MCF 10A (cell line): ENCODE data around the gene FAM240B. TPM values are rescaled to one million over a fixed set of nuclear protein-coding genes. Genes with fewer than 3 reads are reported as not detected.

Experiments used
- BruUV-seq: library from RNA; stranded (reverse); fragments of 400-500 nt; replicated peaks from 2 replicates; lab custom pipeline; 2021; lab: Mats Ljungman, UMichigan
- CTCF ChIA-PET: fragments of 300-600 bp; sonication (Branson Sonifier 250); formaldehyde crosslinking; extraction: SDS; loops from one replicate; lab custom pipeline; 2021; ENCODE audit warnings: antibody characterized with exemption, inconsistent platforms; lab: Yijun Ruan, JAX
- POLR2A ChIA-PET: fragments of 300-600, 350-650 bp; sonication (Branson Sonifier 250); formaldehyde crosslinking; extraction: SDS; loops from one replicate; lab custom pipeline; 2020; ENCODE audit warnings: antibody characterized with exemption, inconsistent platforms; lab: Yijun Ruan, JAX
- DNase-seq: peaks from one replicate; pipeline ENCODE4 v3.0.0-alpha.2; 2018; ENCODE audit not compliant: unreplicated experiment
- H3K27ac Mint-ChIP-seq: one replicate; pipeline ENCODE4 v1.8.0; 2022; ENCODE audit warnings: mild to moderate bottlenecking, low read depth, mixed read lengths; ENCODE audit not compliant: unreplicated experiment
- H3K27me3 Mint-ChIP-seq: one replicate; pipeline ENCODE4 v1.8.0; 2022; ENCODE audit warnings: mixed read lengths; ENCODE audit not compliant: insufficient read depth, unreplicated experiment
- H3K36me3 Mint-ChIP-seq: one replicate; pipeline ENCODE4 v1.8.0; 2022; ENCODE audit warnings: mild to moderate bottlenecking, moderate library complexity, mixed read lengths; ENCODE audit not compliant: insufficient read depth, unreplicated experiment
- H3K4me1 Mint-ChIP-seq: one replicate; pipeline ENCODE4 v1.8.0; 2022; ENCODE audit warnings: mixed read lengths; ENCODE audit not compliant: insufficient read depth, unreplicated experiment
- H3K4me3 Mint-ChIP-seq: one replicate; pipeline ENCODE4 v1.8.0; 2022; ENCODE audit warnings: mild to moderate bottlenecking, moderate library complexity, mixed read lengths; ENCODE audit not compliant: unreplicated experiment
- H3K9me3 Mint-ChIP-seq: one replicate; pipeline ENCODE4 v1.8.0; 2022; ENCODE audit warnings: mixed read lengths; ENCODE audit not compliant: unreplicated experiment
- intact Hi-C: fragments of 100-400 bp; cut with micrococcal nuclease; formaldehyde crosslinking; loops from 2 replicates; pipeline ENCODE4 v1.14.1; 2022
- total RNA-seq: library from RNA; stranded (reverse); gene quantifications from 2 replicates; pipeline ENCODE4 v1.2.3, GENCODE V29; 2022
- TF ChIP-seq, protein P1 (sequence below): fragments of 200-600 bp; IDR thresholded peaks from one replicate; pipeline ENCODE4 v1.8.0; 2022; ENCODE audit warnings: antibody characterized with exemption, mild to moderate bottlenecking; ENCODE audit not compliant: unreplicated experiment

Gene FAM240B
- total RNA-seq, 1 experiment from 2014 or later: not detected

DNA sequence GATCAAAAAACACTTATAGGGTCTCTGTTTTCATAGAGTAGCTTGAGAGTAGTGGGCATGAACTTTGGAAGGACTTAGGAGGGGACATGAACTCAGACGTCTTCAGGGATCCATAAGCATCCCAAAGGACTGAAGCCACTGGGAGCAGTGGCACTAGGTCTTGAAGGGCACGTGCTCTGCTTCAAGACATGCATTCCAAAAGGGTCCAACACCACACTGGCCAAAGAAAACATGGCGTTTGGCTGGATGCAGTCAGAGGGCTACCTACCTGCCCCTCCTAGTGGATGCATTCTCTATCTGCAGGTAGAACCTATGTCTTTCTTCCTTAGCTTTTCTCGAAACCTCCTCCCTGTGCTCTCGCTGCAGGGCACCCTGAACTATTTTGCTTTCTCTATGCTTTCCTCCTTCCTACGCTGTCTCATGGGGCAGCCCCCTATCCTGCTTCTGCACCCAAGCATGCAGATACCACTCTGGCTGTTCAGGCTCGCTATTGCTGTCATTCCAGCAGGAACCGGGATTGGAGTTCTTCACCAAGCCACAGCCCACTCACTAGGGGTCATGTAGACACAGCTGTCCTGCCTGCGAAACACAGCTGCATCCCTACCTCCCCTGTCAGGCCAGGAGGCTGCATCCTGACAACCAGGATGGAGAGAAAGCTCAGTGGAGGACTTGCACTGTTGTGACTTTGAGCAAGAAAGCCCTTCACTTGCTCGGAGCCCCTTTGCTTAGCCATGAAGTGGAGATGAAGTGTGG is 11.9 kb downstream of the FAM240B start:
- H3K36me3 Mint-ChIP-seq: no peaks in the 10 kb centered on the region
- no peak overlapping the region for H3K27ac Mint-ChIP-seq
- no peaks in the 10 kb centered on the region for H3K9me3 Mint-ChIP-seq
- BruUV-seq: no TSS peak
- TF ChIP-seq, protein P1, sequence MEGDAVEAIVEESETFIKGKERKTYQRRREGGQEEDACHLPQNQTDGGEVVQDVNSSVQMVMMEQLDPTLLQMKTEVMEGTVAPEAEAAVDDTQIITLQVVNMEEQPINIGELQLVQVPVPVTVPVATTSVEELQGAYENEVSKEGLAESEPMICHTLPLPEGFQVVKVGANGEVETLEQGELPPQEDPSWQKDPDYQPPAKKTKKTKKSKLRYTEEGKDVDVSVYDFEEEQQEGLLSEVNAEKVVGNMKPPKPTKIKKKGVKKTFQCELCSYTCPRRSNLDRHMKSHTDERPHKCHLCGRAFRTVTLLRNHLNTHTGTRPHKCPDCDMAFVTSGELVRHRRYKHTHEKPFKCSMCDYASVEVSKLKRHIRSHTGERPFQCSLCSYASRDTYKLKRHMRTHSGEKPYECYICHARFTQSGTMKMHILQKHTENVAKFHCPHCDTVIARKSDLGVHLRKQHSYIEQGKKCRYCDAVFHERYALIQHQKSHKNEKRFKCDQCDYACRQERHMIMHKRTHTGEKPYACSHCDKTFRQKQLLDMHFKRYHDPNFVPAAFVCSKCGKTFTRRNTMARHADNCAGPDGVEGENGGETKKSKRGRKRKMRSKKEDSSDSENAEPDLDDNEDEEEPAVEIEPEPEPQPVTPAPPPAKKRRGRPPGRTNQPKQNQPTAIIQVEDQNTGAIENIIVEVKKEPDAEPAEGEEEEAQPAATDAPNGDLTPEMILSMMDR: no peak
- ChIA-PET POLR2A (no interaction called here), CTCF (interaction anchor here (0.6 to 1.5 kb wide), 5 partner anchors 8 to 85 kb away, joined by 3 to 5 read pairs (median 3); no protein-coding TSS in a partner anchor)
- DNase-seq: peak; percentile 36
- intact Hi-C loops: no loop called here
- peaks cover 10% of the 10 kb centered on the region for H3K27me3 Mint-ChIP-seq
- no peaks in the 10 kb centered on the region for H3K4me1 Mint-ChIP-seq
- no peak overlapping the region for H3K4me3 Mint-ChIP-seq

DNA sequence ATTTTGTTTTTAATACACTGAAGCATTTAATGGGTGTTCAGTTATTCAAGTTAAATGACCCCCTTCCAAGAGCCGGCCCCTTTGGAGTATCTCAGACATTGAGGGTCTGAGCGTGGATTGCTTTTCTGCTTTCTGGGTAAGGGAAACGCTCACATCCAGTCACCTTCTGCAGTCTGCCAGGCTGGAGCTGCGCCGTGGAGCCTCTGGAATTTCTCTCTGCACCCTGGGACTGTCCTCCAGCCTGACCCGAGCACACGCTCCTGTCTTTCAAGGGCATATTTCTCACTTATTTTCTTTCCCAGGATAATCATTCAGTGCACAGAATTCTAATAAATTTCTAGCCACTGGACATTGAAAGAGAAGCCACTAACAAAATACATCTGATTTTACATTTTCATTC is 13.4 kb downstream of the FAM240B start:
- peaks cover 10% of the 10 kb centered on the region for H3K27me3 Mint-ChIP-seq
- no peak for DNase-seq
- ChIA-PET CTCF (interaction anchor here (0.6 to 1.3 kb wide), 3 partner anchors 65 to 796 kb away, joined by 3 to 5 read pairs (median 4); no protein-coding TSS in a partner anchor), POLR2A (no interaction called here)
- H3K4me3 Mint-ChIP-seq: no peak overlapping the region
- no peaks in the 10 kb centered on the region for H3K9me3 Mint-ChIP-seq
- no TSS peak for BruUV-seq
- H3K4me1 Mint-ChIP-seq: no peaks in the 10 kb centered on the region
- no peak overlapping the region for H3K27ac Mint-ChIP-seq
- intact Hi-C loops: no loop called here
- TF ChIP-seq, protein P1: no peak
- H3K36me3 Mint-ChIP-seq: no peaks in the 10 kb centered on the region

DNA sequence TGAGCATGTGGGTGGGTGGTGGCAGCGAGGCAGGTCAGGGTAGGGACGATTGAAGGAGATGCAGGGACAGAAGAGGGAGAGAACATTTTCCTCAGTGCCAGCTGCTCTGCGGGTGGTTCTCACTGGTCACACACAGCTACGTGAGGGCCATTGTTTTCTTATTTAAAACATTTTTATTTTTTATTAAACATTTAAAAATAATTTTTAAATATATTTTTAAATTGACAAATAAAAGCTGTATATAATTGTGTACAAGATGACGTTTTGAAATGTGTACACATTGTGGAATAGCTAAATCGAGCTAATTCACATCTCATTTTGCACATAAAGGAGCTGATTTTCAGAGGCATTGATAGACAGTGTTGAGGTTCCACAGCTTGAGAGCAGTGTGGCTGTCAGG is 14.0 kb downstream of the FAM240B start:
- Mint-ChIP-seq H3K27ac (no peak overlapping the region), H3K36me3 (no peaks in the 10 kb centered on the region), H3K4me3 (no peak overlapping the region), H3K4me1 (peaks cover 3% of the 10 kb centered on the region), H3K27me3 (peaks cover 10% of the 10 kb centered on the region), H3K9me3 (no peaks in the 10 kb centered on the region)
- BruUV-seq: no TSS peak
- TF ChIP-seq, protein P1: no peak
- DNase-seq: no peak
- ChIA-PET CTCF (interaction anchor here (0.6 to 1.9 kb wide), 4 partner anchors 64 to 796 kb away, joined by 3 to 5 read pairs (median 4); no protein-coding TSS in a partner anchor), POLR2A (no interaction called here)
- intact Hi-C loops: no loop called here

DNA sequence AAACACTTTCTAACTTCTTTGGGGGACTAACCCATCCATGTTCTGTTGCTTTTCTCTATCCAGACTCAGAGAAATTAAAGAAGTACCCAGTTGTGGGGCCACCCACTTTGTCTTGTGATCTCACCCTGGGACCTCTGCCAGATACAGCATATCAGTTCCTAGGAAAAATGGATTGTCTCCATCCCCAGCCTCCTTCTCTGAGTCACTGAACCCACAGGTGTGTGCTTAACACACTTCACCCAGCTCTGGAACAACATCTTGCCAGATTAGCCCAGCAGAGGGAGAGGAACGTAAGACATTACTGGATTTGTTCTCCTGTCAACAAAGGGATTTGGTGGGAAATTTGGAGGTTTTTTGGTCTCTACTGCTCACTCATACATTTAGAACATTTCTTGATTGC is 19.2 kb downstream of the FAM240B start:
- Mint-ChIP-seq H3K27ac (no peak overlapping the region), H3K4me3 (no peak overlapping the region), H3K4me1 (peaks cover 10% of the 10 kb centered on the region), H3K9me3 (no peaks in the 10 kb centered on the region), H3K36me3 (no peaks in the 10 kb centered on the region), H3K27me3 (no peaks in the 10 kb centered on the region)
- ChIA-PET POLR2A (interaction anchor here (0.5 to 0.9 kb wide), 2 partner anchors 10 to 80 kb away, joined by 3 to 4 read pairs; partner anchors contain the start of gene ANKRD18A), CTCF (interaction anchor here (0.9 to 1.4 kb wide), 3 partner anchors 8 to 58 kb away, joined by 3 to 4 read pairs (median 3); no protein-coding TSS in a partner anchor)
- TF ChIP-seq, protein P1: peak; percentile 22
- DNase-seq: peak; percentile 92
- BruUV-seq: no TSS peak
- intact Hi-C loops: no loop called here
